Neural cell (in vitro differentiated cells): ENCODE results near the gene NFAT5. TPM values are rescaled to one million over a fixed set of nuclear protein-coding genes. Genes with fewer than 3 reads are reported as not detected.

Experiments used
- H2AFZ ChIP-seq: fragments of 200-600, 300-800 bp; sonication (generic), shearing (Covaris generic); 2 replicates; pipeline ENCODE4 v1.6.0; 2014; ENCODE audit warnings: low read depth, mild to moderate bottlenecking, antibody characterized with exemption, low read length, moderate library complexity
- H3F3A ChIP-seq: fragments of 200-600 bp; shearing (Covaris generic); 2 replicates; pipeline ENCODE4 v1.6.1; 2016; ENCODE audit warnings: mild to moderate bottlenecking, moderate library complexity, mixed read lengths, antibody characterized with exemption, low read length; ENCODE audit not compliant: insufficient read depth, poor library complexity, severe bottlenecking
- H3K27ac ChIP-seq: fragments of 200-600, 300-800 bp; sonication (generic), shearing (Covaris generic); 2 replicates; pipeline ENCODE4 v1.5.1; 2014; ENCODE audit warnings: mild to moderate bottlenecking, low read length, moderate library complexity
- H3K27me3 ChIP-seq: fragments of 300-800, 200-600 bp; sonication (generic), shearing (Covaris generic); 2 replicates; pipeline ENCODE4 v1.6.0; 2014; ENCODE audit warnings: mild to moderate bottlenecking, low read depth, low read length, moderate library complexity; ENCODE audit not compliant: insufficient read depth
- H3K36me3 ChIP-seq: fragments of 300-800, 200-600 bp; sonication (generic), shearing (Covaris generic); 2 replicates; pipeline ENCODE4 v1.5.1; 2014; ENCODE audit warnings: mild to moderate bottlenecking, antibody characterized with exemption, low read length, moderate library complexity; ENCODE audit not compliant: insufficient read depth
- H3K4me2 ChIP-seq: fragments of 300-800, 200-600 bp; sonication (generic), shearing (Covaris generic); 2 replicates; pipeline ENCODE4 v1.6.0; 2014; ENCODE audit warnings: mild to moderate bottlenecking, low read length
- H3K4me3 ChIP-seq: fragments of 300-800, 200-600 bp; sonication (generic), shearing (Covaris generic); 2 replicates; pipeline ENCODE4 v1.5.1; 2014; ENCODE audit warnings: mild to moderate bottlenecking, low read length, moderate library complexity
- H3K79me2 ChIP-seq: fragments of 200-600 bp; shearing (Covaris generic); replicated peaks from 2 replicates; pipeline ENCODE4 v1.6.0; 2014; ENCODE audit warnings: mild to moderate bottlenecking, low read length, moderate library complexity; ENCODE audit not compliant: insufficient read depth
- H3K9ac ChIP-seq: fragments of 300-800, 200-600 bp; sonication (generic), shearing (Covaris generic); 2 replicates; pipeline ENCODE4 v1.6.1; 2016; ENCODE audit warnings: mild to moderate bottlenecking, low read length, mixed read lengths
- H3K9me2 ChIP-seq: fragments of 200-600 bp; shearing (Covaris generic); 2 replicates; pipeline ENCODE4 v1.6.1; 2016; ENCODE audit warnings: mild to moderate bottlenecking, low read length, mixed read lengths; ENCODE audit not compliant: insufficient read depth
- H3K9me3 ChIP-seq: fragments of 200-600, 300-800 bp; sonication (generic), shearing (Covaris generic); 2 replicates; pipeline ENCODE4 v1.6.1; 2016; ENCODE audit warnings: mild to moderate bottlenecking, mixed run types, low read length, moderate library complexity, mixed read lengths
- H4K20me1 ChIP-seq: fragments of 200-600 bp; shearing (Covaris generic); 2 replicates; pipeline ENCODE4 v1.6.1; 2016; ENCODE audit warnings: mild to moderate bottlenecking, mixed run types; ENCODE audit not compliant: insufficient read depth
- EP300 ChIP-seq: fragments of 450-650 bp; conservative IDR thresholded peaks from 2 replicates; pipeline ENCODE4 v1.6.1; 2014; ENCODE audit warnings: antibody characterized with exemption, mild to moderate bottlenecking, moderate library complexity; ENCODE audit not compliant: poor library complexity, severe bottlenecking
- EZH2 ChIP-seq: fragments of 200-600, 300-800 bp; shearing (Covaris generic), sonication (generic); IDR thresholded peaks from 2 replicates; pipeline ENCODE4 v1.6.1; 2014; ENCODE audit warnings: antibody characterized with exemption, low read length, borderline replicate concordance, mild to moderate bottlenecking; ENCODE audit not compliant: insufficient read depth, poor library complexity, severe bottlenecking
- MXI1 ChIP-seq: fragments of 450-650 bp; conservative IDR thresholded peaks from 2 replicates; pipeline ENCODE4 v1.6.1; 2014; ENCODE audit warnings: antibody characterized with exemption, mild to moderate bottlenecking; ENCODE audit not compliant: poor library complexity, severe bottlenecking
- POLR2AphosphoS5 ChIP-seq: IDR thresholded peaks from 2 replicates; pipeline ENCODE4 v1.6.1; 2012
- RAD21 ChIP-seq: fragments of 450-650 bp; conservative IDR thresholded peaks from 2 replicates; pipeline ENCODE4 v1.6.1; 2014; ENCODE audit warnings: antibody characterized with exemption, mild to moderate bottlenecking, moderate library complexity
- REST ChIP-seq: IDR thresholded peaks from 2 replicates; pipeline ENCODE4 v1.6.1; 2012; ENCODE audit warnings: borderline replicate concordance
- SMC3 ChIP-seq: fragments of 450-650 bp; conservative IDR thresholded peaks from 2 replicates; pipeline ENCODE4 v1.6.1; 2014; ENCODE audit warnings: antibody characterized with exemption, mild to moderate bottlenecking, moderate library complexity; ENCODE audit not compliant: poor library complexity
- TAF1 ChIP-seq: IDR thresholded peaks from 2 replicates; pipeline ENCODE4 v1.6.1; 2012; ENCODE audit warnings: low read depth
- polyA plus RNA-seq: library from polyadenylated mRNA; depleted of rRNA; stranded (reverse); fragments of >200 nt; gene quantifications from 2 replicates; pipeline ENCODE4 v1.2.3, GENCODE V29; 2014
- TF ChIP-seq, protein P1 (sequence below): fragments of 450-650 bp; IDR thresholded peaks from 2 replicates; pipeline ENCODE4 v1.5.1; 2014; ENCODE audit warnings: antibody characterized with exemption, mild to moderate bottlenecking, moderate library complexity; ENCODE audit not compliant: poor library complexity, severe bottlenecking

Gene NFAT5
- polyA plus RNA-seq, 1 donor from 2014 or later = 9.2 TPM

GRCh38 chr16:69711115-69711740, 145.5 kb downstream of the NFAT5 start:
- H3K9ac ChIP-seq = no peak overlapping the region
- H3K4me3 ChIP-seq = no peak overlapping the region
- no peak overlapping the region for H2AFZ ChIP-seq
- H3K79me2 ChIP-seq = no peaks in the 10 kb centered on the region
- TF ChIP-seq EP300 (no peak), TAF1 (no peak), EZH2 (no peak), SMC3 (no peak)
- no peaks in the 10 kb centered on the region for H3K9me3 ChIP-seq
- no peaks in the 10 kb centered on the region for H4K20me1 ChIP-seq
- H3K27ac ChIP-seq = no peak overlapping the region
- H3K27me3 ChIP-seq = no peaks in the 10 kb centered on the region
- no peaks in the 10 kb centered on the region for H3K9me2 ChIP-seq
- peaks cover 4% of the 10 kb centered on the region for H3K36me3 ChIP-seq
- H3F3A ChIP-seq = no peaks in the 10 kb centered on the region
- H3K4me2 ChIP-seq = no peak overlapping the region

DNA sequence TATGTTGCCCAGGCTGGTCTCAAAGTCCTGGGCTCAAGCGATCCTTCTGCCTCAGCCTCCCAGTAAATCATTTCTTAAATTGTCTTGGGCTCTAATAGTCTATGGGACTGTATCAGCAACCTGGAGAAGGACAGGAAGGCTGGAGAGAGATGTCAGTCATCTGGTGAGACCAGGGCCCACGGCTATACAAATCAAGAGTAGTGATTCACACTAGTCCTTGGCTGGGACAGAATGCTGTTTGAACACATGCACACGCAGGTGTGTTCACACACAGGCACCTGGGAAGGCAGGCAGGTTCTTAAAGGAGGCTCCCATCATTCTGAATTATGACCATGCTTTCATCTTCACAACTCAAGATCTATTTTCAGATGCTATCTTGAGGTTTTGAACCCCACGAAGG, 146.5 kb downstream of the NFAT5 start:
- H3K36me3 ChIP-seq = no peaks in the 10 kb centered on the region
- H3K9me2 ChIP-seq = no peaks in the 10 kb centered on the region
- no peak overlapping the region for H3K27ac ChIP-seq
- no peak overlapping the region for H3K4me3 ChIP-seq
- H3K27me3 ChIP-seq = no peaks in the 10 kb centered on the region
- no peaks in the 10 kb centered on the region for H3F3A ChIP-seq
- no peaks in the 10 kb centered on the region for H3K79me2 ChIP-seq
- no peaks in the 10 kb centered on the region for H3K9me3 ChIP-seq
- no peak overlapping the region for H2AFZ ChIP-seq
- no peak for TF ChIP-seq SMC3
- no peak for TF ChIP-seq MXI1
- no peak for TF ChIP-seq POLR2AphosphoS5
- no peak for TF ChIP-seq TAF1
- TF ChIP-seq, protein P1, sequence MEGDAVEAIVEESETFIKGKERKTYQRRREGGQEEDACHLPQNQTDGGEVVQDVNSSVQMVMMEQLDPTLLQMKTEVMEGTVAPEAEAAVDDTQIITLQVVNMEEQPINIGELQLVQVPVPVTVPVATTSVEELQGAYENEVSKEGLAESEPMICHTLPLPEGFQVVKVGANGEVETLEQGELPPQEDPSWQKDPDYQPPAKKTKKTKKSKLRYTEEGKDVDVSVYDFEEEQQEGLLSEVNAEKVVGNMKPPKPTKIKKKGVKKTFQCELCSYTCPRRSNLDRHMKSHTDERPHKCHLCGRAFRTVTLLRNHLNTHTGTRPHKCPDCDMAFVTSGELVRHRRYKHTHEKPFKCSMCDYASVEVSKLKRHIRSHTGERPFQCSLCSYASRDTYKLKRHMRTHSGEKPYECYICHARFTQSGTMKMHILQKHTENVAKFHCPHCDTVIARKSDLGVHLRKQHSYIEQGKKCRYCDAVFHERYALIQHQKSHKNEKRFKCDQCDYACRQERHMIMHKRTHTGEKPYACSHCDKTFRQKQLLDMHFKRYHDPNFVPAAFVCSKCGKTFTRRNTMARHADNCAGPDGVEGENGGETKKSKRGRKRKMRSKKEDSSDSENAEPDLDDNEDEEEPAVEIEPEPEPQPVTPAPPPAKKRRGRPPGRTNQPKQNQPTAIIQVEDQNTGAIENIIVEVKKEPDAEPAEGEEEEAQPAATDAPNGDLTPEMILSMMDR = no peak
- TF ChIP-seq EP300 = no peak
- TF ChIP-seq EZH2 = no peak
- no peak for TF ChIP-seq RAD21
- TF ChIP-seq REST = no peak
- no peaks in the 10 kb centered on the region for H4K20me1 ChIP-seq
- no peak overlapping the region for H3K4me2 ChIP-seq
- H3K9ac ChIP-seq = no peak overlapping the region
